GM12872 (cell line): ENCODE data around the gene LRPAP1.

Experiments used
- TF ChIP-seq, protein P1 (sequence below): IDR thresholded peaks from 3 replicates; pipeline ENCODE4 v1.5.1; 2011; ENCODE audit warnings: low read depth, mild to moderate bottlenecking, low read length, moderate library complexity; ENCODE audit not compliant: insufficient read depth

Gene LRPAP1, protein sequence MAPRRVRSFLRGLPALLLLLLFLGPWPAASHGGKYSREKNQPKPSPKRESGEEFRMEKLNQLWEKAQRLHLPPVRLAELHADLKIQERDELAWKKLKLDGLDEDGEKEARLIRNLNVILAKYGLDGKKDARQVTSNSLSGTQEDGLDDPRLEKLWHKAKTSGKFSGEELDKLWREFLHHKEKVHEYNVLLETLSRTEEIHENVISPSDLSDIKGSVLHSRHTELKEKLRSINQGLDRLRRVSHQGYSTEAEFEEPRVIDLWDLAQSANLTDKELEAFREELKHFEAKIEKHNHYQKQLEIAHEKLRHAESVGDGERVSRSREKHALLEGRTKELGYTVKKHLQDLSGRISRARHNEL

DNA sequence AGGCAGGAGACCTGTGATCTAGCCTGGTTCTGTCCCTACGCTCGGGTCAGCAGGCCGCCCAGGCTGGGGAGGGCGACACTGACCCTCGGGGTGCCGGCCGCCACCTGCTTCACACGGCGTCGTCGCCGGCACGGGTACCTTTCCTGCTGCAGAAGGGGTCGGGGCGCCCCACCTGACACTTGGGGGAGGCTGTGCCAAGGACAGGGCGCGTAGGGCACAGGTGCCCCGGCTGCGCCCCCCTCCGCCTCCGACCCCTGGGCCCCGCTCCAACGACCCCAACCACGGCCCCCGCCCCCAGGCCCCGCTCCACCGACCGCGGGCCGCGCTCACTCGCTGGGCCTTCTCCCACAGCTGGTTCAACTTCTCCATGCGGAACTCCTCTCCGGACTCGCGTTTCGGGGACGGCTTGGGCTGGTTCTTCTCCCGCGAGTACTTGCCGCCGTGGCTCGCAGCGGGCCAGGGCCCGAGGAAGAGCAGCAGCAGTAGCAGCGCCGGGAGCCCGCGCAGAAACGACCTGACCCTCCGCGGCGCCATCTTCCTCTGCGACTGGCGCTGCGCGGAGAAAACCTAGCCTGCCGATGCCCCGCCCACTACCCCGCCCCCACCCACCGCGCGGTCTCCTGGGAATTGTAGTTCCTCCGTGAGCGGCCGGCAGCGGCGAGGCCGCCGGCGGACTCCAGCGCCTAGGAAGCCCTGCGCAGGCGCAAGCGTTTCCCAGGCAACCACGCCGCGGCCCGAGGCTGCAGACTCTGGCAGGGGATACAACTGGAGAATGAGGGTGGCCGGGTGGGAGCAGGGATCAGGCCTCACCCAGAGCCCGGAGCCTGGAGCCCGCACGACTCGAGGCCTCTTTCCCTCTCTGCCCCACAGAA, at the start of gene LRPAP1:
TSS of gene LRPAP1 (minus strand) at position 544 of the 872 bp plus-strand sequence. CDS start at position 534, 10 bp downstream.
- TF ChIP-seq, protein P1, sequence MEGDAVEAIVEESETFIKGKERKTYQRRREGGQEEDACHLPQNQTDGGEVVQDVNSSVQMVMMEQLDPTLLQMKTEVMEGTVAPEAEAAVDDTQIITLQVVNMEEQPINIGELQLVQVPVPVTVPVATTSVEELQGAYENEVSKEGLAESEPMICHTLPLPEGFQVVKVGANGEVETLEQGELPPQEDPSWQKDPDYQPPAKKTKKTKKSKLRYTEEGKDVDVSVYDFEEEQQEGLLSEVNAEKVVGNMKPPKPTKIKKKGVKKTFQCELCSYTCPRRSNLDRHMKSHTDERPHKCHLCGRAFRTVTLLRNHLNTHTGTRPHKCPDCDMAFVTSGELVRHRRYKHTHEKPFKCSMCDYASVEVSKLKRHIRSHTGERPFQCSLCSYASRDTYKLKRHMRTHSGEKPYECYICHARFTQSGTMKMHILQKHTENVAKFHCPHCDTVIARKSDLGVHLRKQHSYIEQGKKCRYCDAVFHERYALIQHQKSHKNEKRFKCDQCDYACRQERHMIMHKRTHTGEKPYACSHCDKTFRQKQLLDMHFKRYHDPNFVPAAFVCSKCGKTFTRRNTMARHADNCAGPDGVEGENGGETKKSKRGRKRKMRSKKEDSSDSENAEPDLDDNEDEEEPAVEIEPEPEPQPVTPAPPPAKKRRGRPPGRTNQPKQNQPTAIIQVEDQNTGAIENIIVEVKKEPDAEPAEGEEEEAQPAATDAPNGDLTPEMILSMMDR: no peak

DNA sequence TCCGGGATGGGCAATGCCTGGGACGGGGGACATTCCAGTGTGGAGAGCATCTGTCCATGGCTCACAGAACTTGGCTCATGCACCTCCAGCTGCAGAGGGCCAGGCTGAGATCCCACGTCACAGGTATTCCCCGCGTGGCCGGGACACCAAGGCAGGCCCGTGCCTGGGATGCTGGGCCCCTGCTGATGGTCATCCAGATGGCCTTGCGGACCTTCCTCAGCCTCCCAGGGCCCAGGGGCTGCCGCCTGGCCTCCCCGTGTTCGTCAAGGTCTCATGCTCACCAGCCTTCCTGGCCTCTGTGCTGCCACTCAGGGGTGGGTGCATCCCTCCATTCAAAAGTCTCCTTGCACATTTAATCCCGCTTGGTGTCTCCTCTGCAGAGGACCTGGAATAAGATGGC, 40.9 kb upstream of the LRPAP1 start:
- TF ChIP-seq, protein P1: no peak

DNA sequence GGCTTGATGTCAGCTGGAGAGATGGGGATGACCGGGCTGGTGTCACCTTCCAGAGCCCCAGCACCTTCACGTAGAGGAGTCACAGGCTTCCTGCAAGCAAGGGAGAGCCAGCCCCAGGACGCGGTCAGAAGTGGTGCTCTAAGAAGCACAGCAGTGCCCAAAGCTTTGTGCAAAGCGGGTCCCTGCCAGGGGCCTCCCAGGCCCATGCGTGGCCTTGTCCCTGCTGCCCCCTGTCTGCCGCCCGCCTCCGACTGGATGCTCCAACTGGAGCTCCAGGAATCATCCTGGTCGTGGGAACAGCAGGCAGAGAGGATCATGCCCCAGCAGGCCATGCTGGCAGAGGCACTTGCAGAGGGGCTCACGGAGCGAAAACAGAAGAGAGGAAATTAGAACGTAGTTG, 40.1 kb upstream of the LRPAP1 start:
- TF ChIP-seq, protein P1: no peak

DNA sequence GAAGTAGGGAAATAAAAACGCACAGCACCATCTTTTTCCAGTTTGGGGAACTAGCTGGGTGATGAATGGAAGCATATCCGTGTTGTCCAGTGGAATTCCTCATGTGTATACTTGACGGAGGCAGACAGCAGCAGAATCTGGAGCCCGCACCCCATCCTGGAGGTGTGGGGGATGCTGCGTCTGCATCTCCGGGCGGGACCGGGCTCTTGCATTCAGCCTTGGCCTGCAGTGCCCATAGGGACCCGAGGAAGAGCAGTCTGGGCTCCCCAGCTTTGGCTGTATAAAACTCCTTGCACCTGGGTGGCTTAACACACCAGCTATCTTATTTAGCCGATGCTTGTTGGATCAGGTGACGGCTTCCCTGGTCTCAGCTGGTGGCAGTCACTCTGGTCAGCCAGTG, 39.7 kb upstream of the LRPAP1 start:
- TF ChIP-seq, protein P1: no peak

DNA sequence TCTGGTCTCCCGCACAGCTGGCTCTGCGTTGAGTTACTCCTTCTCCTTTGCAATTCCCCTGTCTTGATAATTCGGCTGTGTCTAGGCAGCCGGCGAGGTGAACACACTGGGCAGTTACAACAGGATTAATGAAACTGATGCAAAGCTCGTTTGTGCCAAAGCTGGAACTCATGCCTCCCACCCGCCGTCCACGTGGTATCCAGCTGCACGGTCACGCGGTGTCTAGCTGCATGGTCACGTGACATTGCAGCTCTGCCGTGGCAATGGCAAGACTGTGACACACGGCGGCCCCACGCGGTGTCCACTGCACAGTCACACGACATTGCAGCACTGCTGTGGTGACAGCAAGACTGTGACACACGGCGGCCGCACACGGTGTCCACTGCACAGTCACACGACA, 31.2 kb upstream of the LRPAP1 start:
- TF ChIP-seq, protein P1: no peak

DNA sequence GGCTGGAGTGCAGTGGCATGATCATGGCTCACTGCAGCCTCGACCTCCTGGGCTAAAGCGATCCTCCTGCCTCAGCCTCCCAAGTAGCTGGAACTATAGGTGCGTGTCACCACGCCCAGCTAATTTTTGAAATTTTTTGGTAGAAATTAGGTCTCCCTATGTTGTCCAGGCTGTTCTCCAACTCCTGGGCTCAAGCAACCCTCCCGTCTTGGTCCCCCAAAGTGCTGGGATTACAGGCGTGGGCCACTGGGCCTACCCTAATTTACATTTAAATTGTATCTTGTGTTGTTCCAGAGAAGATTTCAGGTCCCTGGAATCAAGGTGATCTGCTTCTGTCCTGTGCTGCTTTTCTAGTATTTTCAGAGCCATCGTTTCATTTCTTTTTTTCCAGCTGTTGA, 1.2 kb upstream of the LRPAP1 start:
- TF ChIP-seq, protein P1: no peak

DNA sequence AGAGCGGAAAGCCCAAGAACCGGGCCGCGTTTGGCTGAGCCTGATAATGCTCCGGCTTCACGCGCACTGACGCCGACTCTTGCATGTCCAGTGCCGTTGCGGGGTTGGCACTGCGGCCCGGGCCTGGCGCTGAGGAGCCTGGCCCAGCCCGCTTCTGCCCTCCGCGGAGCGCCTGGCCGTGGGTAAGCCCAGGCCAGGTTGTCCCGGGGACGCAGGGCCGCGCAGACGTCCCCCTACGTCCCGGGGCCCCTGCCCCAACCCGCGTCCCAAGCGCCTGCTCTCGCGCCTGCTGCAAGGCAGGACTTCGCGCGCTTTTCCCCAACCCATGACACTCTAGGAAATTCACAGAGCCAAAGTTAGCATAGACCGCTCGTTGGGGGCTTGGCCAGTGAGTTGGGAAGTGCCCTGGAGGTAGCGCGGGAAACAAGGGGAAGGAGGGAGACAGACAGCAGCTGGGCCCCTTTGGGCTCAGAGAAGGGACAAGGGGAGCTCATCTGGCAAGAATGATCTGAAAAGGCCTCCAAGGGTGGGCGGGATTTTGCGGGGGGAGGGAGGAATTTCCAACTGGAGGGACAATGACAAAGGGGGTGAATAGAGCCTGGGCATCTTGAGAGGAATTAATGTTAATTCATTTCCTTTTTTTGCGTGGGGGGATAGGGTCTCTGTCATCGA, 665 bp upstream of the LRPAP1 start:
- TF ChIP-seq, protein P1: no peak
